Measurements from ENCODE around the gene ADCK2.

DNA sequence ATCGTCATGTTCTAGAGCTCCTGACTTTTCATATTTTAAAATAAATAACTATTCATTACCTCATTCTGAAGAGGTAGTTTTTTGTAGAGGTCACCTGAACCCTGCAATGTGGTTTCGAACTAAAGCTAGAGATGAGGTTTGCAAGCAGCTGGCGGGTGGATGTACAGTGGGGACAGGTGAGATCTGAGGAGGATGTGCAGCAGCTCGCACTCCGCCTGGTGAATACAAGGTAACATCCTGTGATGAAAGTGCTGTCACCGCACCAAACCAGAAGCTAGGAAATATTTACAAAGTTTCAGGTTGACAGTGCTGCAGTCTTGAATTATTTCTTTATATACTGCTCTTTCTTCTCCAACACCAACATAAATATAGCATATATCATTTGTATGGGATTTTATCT, 50.3 kb downstream of the ADCK2 start:
- TF ChIP-seq, protein P1, sequence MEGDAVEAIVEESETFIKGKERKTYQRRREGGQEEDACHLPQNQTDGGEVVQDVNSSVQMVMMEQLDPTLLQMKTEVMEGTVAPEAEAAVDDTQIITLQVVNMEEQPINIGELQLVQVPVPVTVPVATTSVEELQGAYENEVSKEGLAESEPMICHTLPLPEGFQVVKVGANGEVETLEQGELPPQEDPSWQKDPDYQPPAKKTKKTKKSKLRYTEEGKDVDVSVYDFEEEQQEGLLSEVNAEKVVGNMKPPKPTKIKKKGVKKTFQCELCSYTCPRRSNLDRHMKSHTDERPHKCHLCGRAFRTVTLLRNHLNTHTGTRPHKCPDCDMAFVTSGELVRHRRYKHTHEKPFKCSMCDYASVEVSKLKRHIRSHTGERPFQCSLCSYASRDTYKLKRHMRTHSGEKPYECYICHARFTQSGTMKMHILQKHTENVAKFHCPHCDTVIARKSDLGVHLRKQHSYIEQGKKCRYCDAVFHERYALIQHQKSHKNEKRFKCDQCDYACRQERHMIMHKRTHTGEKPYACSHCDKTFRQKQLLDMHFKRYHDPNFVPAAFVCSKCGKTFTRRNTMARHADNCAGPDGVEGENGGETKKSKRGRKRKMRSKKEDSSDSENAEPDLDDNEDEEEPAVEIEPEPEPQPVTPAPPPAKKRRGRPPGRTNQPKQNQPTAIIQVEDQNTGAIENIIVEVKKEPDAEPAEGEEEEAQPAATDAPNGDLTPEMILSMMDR (optimal IDR thresholded peaks at IDR 0.05 in 1 of 3, IDR thresholded peaks at IDR 0.05 in 1 of 3, conservative IDR thresholded peaks at IDR 0.05 in 1 of 3; ENCODE audit: extremely low read depth in 1 of 3, insufficient read depth in 2 of 3, low read length in 3 of 3), result no peak
- TF ChIP-seq EZH2 (IDR thresholded peaks at IDR 0.05; ENCODE audit: low read length), result no peak

Data from keratinocyte (primary cell).